Spleen (tissue), 11 donors: ENCODE data around the gene MAGI3. TPM values are rescaled to one million over a fixed set of nuclear protein-coding genes. Genes with fewer than 3 reads are reported as not detected.

Source experiments
- DNase-seq: peaks from one replicate; pipeline ENCODE4 v3.0.0-alpha.2; 2020
- H3K27ac ChIP-seq, 8 donors: fragments of 200-600 bp; sonication (generic) in 7 of 8; 1 replicate in 4 of 8; 2 replicates in 4 of 8; pipeline versions ENCODE4 v1.5.0 to v1.8.0; 2016 to 2021; ENCODE audit warnings: inconsistent platforms in 4 of 8, mild to moderate bottlenecking in 4 of 8, moderate library complexity in 1 of 8
- H3K27me3 ChIP-seq, 7 donors: fragments of 200-600 bp; sonication (generic) in 6 of 7; replicated peaks in 1 of 7; 1 replicate in 4 of 7; 2 replicates in 3 of 7; pipeline versions ENCODE4 v1.5.0 to v1.8.0; 2016 to 2021; ENCODE audit warnings: inconsistent platforms in 3 of 7, mild to moderate bottlenecking in 1 of 7
- H3K36me3 ChIP-seq, 6 donors: fragments of 200-600 bp; sonication (generic) in 5 of 6; 1 replicate in 4 of 6; 2 replicates in 2 of 6; pipeline versions ENCODE4 v1.5.0 to v1.8.0; 2016 to 2021; ENCODE audit warnings: inconsistent platforms in 2 of 6
- H3K4me1 ChIP-seq, 6 donors: fragments of 200-600 bp; sonication (generic) in 5 of 6; 1 replicate in 3 of 6; 2 replicates in 3 of 6; pipeline versions ENCODE4 v1.5.0 to v1.8.0; 2016 to 2021; ENCODE audit warnings: inconsistent platforms in 3 of 6
- H3K4me3 ChIP-seq, 8 donors: fragments of 200-600 bp; sonication (generic) in 7 of 8; 1 replicate in 4 of 8; 2 replicates in 4 of 8; pipeline versions ENCODE4 v1.5.0 to v1.8.0; 2016 to 2021; ENCODE audit warnings: inconsistent platforms in 4 of 8, mild to moderate bottlenecking in 4 of 8, moderate library complexity in 2 of 8
- H3K9me3 ChIP-seq, 8 donors: fragments of 200-600 bp; sonication (generic) in 7 of 8; 1 replicate in 4 of 8; 2 replicates in 4 of 8; pipeline versions ENCODE4 v1.5.0 to v1.8.0; 2016 to 2021; ENCODE audit warnings: inconsistent platforms in 4 of 8
- CTCF ChIP-seq, 11 experiments: fragments of 200-600 bp in 7 of 11; fragments of 450-650 bp in 4 of 11; sonication (generic) in 4 of 11; IDR thresholded peaks in 8 of 11; conservative IDR thresholded peaks in 3 of 11; 1 replicate in 7 of 11; 2 replicates in 4 of 11; pipeline versions ENCODE4 v1.4.0 to v1.8.0; 2016 to 2021; ENCODE audit warnings: antibody characterized with exemption in 11 of 11, inconsistent platforms in 4 of 11, mild to moderate bottlenecking in 1 of 11
- POLR2A ChIP-seq, 3 donors: fragments of 450-650 bp; IDR thresholded peaks; one replicate each; pipeline ENCODE4 v1.5.1; 2017; ENCODE audit warnings: antibody characterized with exemption in 3 of 3, mild to moderate bottlenecking in 1 of 3
- POLR2AphosphoS5 ChIP-seq, 3 donors: sonication (generic); formaldehyde crosslinking; IDR thresholded peaks; one replicate each; pipeline ENCODE4 v1.5.1; 2017; ENCODE audit warnings: antibody characterized with exemption in 3 of 3
- WGBS, 5 donors: extraction: QIAGEN DNeasy Blood & Tissue Kit in 3 of 5; methylation state at CpG; one replicate each; pipeline versions ENCODE4 v1.1.5 to v1.1.7; 2013 to 2018; 5-methylcytosine and 5-hydroxymethylcytosine counted together
- intact Hi-C: fragments of 100-400 bp; cut with DNase I; formaldehyde crosslinking; loops from one replicate; pipeline ENCODE4 v1.15.0; 2023; ENCODE audit warnings: low total_unique reads
- polyA plus RNA-seq, 3 donors: library from polyadenylated mRNA; stranded (reverse); fragments of 200-250 nt; gene quantifications; one replicate each; pipeline ENCODE4 v1.2.1, GENCODE V29; 2013
- total RNA-seq, 7 donors: library from RNA; depleted of rRNA in 3 of 7; stranded (reverse); fragments of >200 nt in 3 of 7; fragmentation: NEBNext Ultra II Directional in 4 of 7; extraction: Animal tissue kit (Norgen Biotek cat#: 25700) in 4 of 7; gene quantifications; one replicate each; pipeline versions ENCODE4 v1.1.0 to v1.2.1, GENCODE V29; 2016 to 2021
- donor health status: healthy with polysubstance abuse.
- donor health status: DM: no; HTN: no; CAD: no; lungs with moderate emphysema.
- donor health status: DM: no; HTN: no; CAD: no.
- donor health status: Bipolar disorder and iron deficiency.
- donor health status: healthy.
- donor health status: DM: no; HTN: no; CAD: no.
- donor health status: DM: yes; HTN: yes; CAD: no.

Gene MAGI3
- total and polyA plus RNA-seq, 10 donors, result 0.74 to 16.3 (median 9.9) TPM

- TF ChIP-seq CTCF (IDR thresholded peaks at IDR 0.05 in 8 of 11, conservative IDR thresholded peaks at IDR 0.05 in 3 of 11) (no peak), POLR2AphosphoS5 (IDR thresholded peaks at IDR 0.05) (no peak), POLR2A (IDR thresholded peaks at IDR 0.05) (no peak)
- H3K27me3 ChIP-seq, result no peaks in the 10 kb centered on the region
- no peaks in the 10 kb centered on the region for H3K9me3 ChIP-seq
- no peaks in the 10 kb centered on the region for H3K4me1 ChIP-seq
- no peak overlapping the region for H3K27ac ChIP-seq
- intact Hi-C loops, result no loop called here
- no peaks in the 10 kb centered on the region for H3K36me3 ChIP-seq
- DNase-seq, result no peak
- H3K4me3 ChIP-seq, result no peak overlapping the region
Observed at GRCh38 chr1:113433184-113433583, 42.9 kb downstream of the MAGI3 start.

DNA sequence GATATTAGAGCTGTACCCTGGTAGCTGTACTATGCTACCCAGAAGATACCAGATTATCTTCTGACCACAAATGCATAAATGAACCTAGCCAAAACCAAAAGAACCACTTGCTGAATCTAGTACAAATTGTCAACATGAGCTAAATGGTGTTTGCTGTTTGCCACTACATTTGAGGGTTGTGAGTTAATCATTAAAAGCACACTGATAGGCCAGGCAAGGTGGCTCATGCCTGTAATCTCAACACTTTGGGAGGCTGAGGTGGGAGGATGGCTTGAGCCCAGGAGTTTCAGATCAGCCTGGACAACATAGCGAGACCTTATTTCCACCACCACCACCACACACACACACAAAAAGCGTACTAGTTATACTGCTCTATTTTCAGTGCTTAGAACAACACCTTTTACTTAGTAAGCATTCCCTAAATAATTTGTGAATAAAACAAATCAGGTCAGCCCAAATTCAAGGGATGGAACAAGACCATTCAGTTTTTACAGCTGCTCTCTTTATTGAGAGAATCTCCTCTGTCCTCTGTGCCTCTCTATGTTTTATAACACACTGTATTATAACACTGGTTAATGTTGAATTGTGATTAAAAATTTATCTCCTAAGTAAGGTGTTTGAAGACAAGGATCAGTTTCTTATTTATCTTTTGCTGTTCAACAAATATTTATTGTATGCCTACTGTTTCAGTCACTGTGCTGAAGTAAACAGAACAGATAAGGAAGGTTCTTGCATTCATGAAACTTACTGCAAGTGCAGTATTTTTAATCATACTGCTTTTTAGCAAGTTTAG lies 44.0 kb downstream of the MAGI3 start:
- DNase-seq, result no peak
- Histone ChIP-seq H3K36me3 (no peaks in the 10 kb centered on the region), H3K9me3 (no peaks in the 10 kb centered on the region), H3K4me1 (no peaks in the 10 kb centered on the region), H3K4me3 (no peak overlapping the region), H3K27me3 (no peaks in the 10 kb centered on the region), H3K27ac (no peak overlapping the region)
- WGBS, 5 donors, result 92 to 98% (median 94%) methylated on average over 2 of the region's 2 CpGs
- intact Hi-C loops, result no loop called here
- TF ChIP-seq POLR2AphosphoS5 (IDR thresholded peaks at IDR 0.05) (no peak), CTCF (IDR thresholded peaks at IDR 0.05 in 8 of 11, conservative IDR thresholded peaks at IDR 0.05 in 3 of 11) (no peak), POLR2A (IDR thresholded peaks at IDR 0.05) (no peak)

DNA sequence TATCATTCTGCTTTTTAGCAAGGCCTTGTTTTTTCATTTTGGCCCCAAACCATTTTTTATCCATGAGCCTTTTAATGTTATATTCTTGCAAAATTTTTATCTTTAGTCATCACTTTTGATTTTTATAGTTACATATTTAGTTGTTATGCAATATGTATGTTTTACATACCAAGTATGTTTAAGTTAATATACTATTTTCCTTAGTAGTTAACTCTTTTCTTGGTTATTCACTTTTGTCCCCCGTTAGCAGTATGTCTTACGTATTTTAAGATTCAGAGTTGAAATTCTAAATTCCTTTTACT lies 44.5 kb downstream of the MAGI3 start:
- 91 to 95% (median 94%) methylated on average over 2 of the region's 2 CpGs for WGBS, 5 donors
- Histone ChIP-seq H3K9me3 (no peaks in the 10 kb centered on the region), H3K4me3 (no peak overlapping the region), H3K36me3 (no peaks in the 10 kb centered on the region), H3K4me1 (no peaks in the 10 kb centered on the region), H3K27me3 (no peaks in the 10 kb centered on the region), H3K27ac (no peak overlapping the region)
- intact Hi-C loops, result no loop called here
- TF ChIP-seq POLR2A (IDR thresholded peaks at IDR 0.05) (no peak), CTCF (IDR thresholded peaks at IDR 0.05 in 8 of 11, conservative IDR thresholded peaks at IDR 0.05 in 3 of 11) (no peak), POLR2AphosphoS5 (IDR thresholded peaks at IDR 0.05) (no peak)
- no peak for DNase-seq

- Histone ChIP-seq H3K27me3 (no peaks in the 10 kb centered on the region), H3K9me3 (no peaks in the 10 kb centered on the region), H3K36me3 (no peaks in the 10 kb centered on the region), H3K4me3 (no peak overlapping the region), H3K4me1 (no peaks in the 10 kb centered on the region), H3K27ac (no peak overlapping the region)
- WGBS, 5 donors, result 83 to 96% (median 88%) methylated on average over 3 of the region's 3 CpGs
- DNase-seq, result no peak
- TF ChIP-seq CTCF (IDR thresholded peaks at IDR 0.05 in 8 of 11, conservative IDR thresholded peaks at IDR 0.05 in 3 of 11) (no peak), POLR2A (IDR thresholded peaks at IDR 0.05) (no peak), POLR2AphosphoS5 (IDR thresholded peaks at IDR 0.05) (no peak)
- intact Hi-C loops, result no loop called here
Observed at GRCh38 chr1:113437554-113438341, 47.4 kb downstream of the MAGI3 start.
